ENCODE measurements around the gene SFN. TPM values are rescaled to one million over a fixed set of nuclear protein-coding genes. Genes with fewer than 3 reads are reported as not detected.
A peak's percentile ranks its signal among the peaks of the same experiment; 100 is the strongest.

The SFN gene
- total and polyA plus RNA-seq, 2 of the 13 experiments (the other 11 are each of a cell fraction or from before 2014, with no cell fraction given) = 4.3 to 5.6 TPM

- TF ChIP-seq, protein P1, sequence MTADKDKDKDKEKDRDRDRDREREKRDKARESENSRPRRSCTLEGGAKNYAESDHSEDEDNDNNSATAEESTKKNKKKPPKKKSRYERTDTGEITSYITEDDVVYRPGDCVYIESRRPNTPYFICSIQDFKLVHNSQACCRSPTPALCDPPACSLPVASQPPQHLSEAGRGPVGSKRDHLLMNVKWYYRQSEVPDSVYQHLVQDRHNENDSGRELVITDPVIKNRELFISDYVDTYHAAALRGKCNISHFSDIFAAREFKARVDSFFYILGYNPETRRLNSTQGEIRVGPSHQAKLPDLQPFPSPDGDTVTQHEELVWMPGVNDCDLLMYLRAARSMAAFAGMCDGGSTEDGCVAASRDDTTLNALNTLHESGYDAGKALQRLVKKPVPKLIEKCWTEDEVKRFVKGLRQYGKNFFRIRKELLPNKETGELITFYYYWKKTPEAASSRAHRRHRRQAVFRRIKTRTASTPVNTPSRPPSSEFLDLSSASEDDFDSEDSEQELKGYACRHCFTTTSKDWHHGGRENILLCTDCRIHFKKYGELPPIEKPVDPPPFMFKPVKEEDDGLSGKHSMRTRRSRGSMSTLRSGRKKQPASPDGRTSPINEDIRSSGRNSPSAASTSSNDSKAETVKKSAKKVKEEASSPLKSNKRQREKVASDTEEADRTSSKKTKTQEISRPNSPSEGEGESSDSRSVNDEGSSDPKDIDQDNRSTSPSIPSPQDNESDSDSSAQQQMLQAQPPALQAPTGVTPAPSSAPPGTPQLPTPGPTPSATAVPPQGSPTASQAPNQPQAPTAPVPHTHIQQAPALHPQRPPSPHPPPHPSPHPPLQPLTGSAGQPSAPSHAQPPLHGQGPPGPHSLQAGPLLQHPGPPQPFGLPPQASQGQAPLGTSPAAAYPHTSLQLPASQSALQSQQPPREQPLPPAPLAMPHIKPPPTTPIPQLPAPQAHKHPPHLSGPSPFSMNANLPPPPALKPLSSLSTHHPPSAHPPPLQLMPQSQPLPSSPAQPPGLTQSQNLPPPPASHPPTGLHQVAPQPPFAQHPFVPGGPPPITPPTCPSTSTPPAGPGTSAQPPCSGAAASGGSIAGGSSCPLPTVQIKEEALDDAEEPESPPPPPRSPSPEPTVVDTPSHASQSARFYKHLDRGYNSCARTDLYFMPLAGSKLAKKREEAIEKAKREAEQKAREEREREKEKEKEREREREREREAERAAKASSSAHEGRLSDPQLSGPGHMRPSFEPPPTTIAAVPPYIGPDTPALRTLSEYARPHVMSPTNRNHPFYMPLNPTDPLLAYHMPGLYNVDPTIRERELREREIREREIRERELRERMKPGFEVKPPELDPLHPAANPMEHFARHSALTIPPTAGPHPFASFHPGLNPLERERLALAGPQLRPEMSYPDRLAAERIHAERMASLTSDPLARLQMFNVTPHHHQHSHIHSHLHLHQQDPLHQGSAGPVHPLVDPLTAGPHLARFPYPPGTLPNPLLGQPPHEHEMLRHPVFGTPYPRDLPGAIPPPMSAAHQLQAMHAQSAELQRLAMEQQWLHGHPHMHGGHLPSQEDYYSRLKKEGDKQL (CRISPR knock-in tag; IDR thresholded peaks at IDR 0.05; ENCODE audit: low read depth) = no peak
- TF ChIP-seq FOSL1 (CRISPR knock-in tag; IDR thresholded peaks at IDR 0.05; ENCODE audit: borderline replicate concordance) (0 out of 2 replicates have a peak, but pooled peaks have one; percentile 6), ZNF562 (CRISPR knock-in tag; IDR thresholded peaks at IDR 0.05; ENCODE audit: borderline replicate concordance) (0 out of 2 replicates have a peak, but pooled peaks have one; percentile 65), GPN1 (CRISPR knock-in tag; IDR thresholded peaks at IDR 0.05; ENCODE audit: borderline replicate concordance) (no peak), ZSCAN30 (CRISPR knock-in tag; IDR thresholded peaks at IDR 0.05) (no peak), ARHGAP35 (CRISPR knock-in tag; IDR thresholded peaks at IDR 0.05; ENCODE audit: borderline replicate concordance) (peak; percentile 88; the same call in 1 of the 2 replicates), ZNF10 (CRISPR knock-in tag; IDR thresholded peaks at IDR 0.05; ENCODE audit: borderline replicate concordance, low read depth) (no peak), ZNF350 (CRISPR knock-in tag; IDR thresholded peaks at IDR 0.05; ENCODE audit: borderline replicate concordance, low read depth) (peak; percentile 94), ZNF549 (CRISPR knock-in tag; IDR thresholded peaks at IDR 0.05) (no peak), IKZF5 (CRISPR knock-in tag; IDR thresholded peaks at IDR 0.05) (peak; percentile 66), SUZ12 (IDR thresholded peaks at IDR 0.05; ENCODE audit: low read depth, low read length) (no peak), ZMYM3 (CRISPR knock-in tag; IDR thresholded peaks at IDR 0.05) (peak; percentile 84), ZNF687 (CRISPR knock-in tag; IDR thresholded peaks at IDR 0.05) (peak; percentile 97), NFRKB (IDR thresholded peaks at IDR 0.05) (no peak), TFDP2 (CRISPR knock-in tag; IDR thresholded peaks at IDR 0.05) (peak; percentile 57), CENPT (CRISPR knock-in tag; IDR thresholded peaks at IDR 0.05; ENCODE audit: low read depth) (0 out of 2 replicates have a peak, but pooled peaks have one; percentile 47)
These were observed 26.9 kb downstream of the SFN start, which contains the start of gene GPN2 (continued) for GRCh38 chr1:26889551-26890466.

Measured in HepG2 (cell line).